HG02642 (cell line): ENCODE data around the gene CTAGE4.
A peak's percentile ranks its signal among the peaks of the same experiment; 100 is the strongest.
"Not testable (repeated sequence)": the region's sequence is repeated elsewhere in the genome, so short reads cannot be mapped to it uniquely, and the experiment has no call there.

Source experiments
- ATAC-seq: cut with Tn5 transposase; IDR thresholded peaks from one replicate; pipeline ENCODE4 v1.9.1; 2021; ENCODE audit warnings: mild to moderate bottlenecking; ENCODE audit not compliant: unreplicated experiment, poor library complexity

Gene CTAGE4, protein sequence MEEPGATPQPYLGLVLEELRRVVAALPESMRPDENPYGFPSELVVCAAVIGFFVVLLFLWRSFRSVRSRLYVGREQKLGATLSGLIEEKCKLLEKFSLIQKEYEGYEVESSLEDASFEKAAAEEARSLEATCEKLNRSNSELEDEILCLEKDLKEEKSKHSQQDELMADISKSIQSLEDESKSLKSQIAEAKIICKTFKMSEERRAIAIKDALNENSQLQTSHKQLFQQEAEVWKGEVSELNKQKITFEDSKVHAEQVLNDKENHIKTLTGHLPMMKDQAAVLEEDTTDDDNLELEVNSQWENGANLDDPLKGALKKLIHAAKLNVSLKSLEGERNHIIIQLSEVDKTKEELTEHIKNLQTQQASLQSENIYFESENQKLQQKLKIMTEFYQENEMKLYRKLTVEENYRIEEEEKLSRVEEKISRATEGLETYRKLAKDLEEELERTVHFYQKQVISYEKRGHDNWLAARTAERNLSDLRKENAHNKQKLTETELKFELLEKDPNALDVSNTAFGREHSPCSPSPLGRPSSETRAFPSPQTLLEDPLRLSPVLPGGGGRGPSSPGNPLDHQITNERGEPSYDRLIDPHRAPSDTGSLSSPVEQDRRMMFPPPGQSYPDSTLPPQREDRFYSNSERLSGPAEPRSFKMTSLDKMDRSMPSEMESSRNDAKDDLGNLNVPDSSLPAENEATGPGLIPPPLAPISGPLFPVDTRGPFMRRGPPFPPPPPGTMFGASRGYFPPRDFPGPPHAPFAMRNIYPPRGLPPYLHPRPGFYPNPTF

DNA sequence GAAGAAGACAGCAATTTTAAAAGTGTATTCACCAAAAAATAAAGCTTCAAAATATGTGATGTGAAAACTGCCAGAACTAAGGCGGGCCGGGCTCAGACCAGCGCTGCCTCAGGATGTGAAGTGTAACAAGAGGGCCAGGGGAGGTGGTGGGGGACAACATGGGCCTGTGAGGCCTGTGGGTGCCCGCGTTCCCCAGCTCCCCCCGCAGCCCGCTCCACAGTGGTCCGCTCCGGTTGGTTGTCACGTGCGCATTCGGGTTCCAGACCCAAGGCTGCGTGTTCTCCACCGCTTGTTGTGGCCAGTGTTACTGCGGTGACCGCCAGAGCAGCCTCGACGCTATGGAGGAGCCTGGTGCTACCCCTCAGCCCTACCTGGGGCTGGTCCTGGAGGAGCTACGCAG lies at the start of gene CTAGE4:
CTAGE4 (plus strand) TSS at position 301 of the 400 bp plus-strand sequence; CDS start at position 339, 38 bp downstream.
- ATAC-seq, result not testable (repeated sequence)

DNA sequence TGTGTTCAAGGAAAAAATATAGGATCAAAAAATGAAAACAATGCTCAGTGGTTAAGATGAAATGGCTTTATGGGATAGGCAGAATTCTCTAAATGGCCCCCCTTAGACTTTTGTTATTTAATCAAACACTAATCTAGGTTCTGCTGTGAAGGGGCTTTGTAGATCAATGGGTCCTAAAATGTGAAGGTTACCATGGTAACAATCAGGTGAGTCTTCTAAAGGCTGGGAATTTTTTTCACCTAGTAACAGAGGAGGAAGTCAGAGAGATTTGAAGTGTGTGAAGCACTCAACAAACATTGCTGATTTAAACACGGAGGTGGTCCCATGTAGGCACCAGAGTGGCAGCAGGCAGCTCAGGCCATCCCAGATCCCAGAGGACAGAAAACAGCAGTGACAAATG lies 49.1 kb upstream of the CTAGE4 start:
- no peak for ATAC-seq

DNA sequence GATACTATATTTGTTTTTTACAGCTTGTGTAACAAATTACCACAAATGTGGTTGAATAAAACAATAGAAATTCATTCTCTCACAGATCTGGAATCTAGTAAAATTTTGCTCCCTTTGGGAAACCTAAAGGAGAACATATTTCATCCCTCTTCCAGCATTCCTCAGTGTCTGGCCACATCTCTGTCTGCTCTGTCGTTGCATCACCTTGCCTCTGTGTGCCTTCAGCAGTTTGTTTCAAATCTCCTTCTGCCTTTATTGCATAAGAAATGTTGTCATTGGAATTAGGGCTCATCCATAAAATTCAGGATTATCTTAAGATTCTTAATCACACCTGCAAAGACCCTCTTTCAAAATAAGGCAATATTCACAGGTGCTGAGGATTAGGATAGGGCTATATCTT lies 45.8 kb upstream of the CTAGE4 start:
- no peak for ATAC-seq

DNA sequence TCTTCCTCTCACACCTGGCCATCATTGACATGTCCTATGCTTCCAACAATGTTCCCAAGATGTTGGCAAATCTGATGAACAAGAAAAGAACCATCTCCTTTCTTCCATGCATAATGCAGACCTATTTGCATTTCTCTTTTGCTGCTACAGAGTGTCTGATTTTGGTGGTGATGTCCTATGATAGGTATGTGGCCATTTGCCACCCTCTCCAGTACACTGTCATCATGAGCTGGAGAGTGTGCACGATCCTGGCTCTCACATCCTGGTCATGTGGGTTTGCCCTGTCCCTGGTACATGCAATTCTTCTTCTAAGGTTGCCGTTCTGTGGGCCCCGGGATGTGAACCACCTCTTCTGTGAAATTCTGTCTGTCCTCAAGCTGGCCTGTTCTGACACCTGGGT lies 41.1 kb upstream of the CTAGE4 start:
- ATAC-seq, result no peak

DNA sequence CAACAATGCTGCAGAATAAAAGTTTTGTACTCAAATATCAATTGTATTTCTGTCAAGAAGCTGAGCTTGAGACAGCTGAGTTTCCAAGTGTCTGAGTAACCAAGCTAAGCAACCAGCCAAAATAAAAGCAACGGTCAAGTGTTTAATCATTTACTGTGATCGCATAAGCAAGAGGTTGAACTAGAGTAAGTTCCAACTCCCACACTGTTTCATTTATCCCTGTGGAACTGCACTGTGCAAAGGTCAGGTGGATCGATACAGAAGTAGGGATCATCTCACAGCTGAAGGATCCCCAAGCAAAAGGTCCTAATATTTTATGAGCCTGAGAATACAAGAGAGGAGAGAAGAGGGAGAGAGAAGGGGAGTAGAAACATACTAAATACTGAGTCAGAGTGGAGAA lies 38.8 kb upstream of the CTAGE4 start:
- no peak for ATAC-seq

DNA sequence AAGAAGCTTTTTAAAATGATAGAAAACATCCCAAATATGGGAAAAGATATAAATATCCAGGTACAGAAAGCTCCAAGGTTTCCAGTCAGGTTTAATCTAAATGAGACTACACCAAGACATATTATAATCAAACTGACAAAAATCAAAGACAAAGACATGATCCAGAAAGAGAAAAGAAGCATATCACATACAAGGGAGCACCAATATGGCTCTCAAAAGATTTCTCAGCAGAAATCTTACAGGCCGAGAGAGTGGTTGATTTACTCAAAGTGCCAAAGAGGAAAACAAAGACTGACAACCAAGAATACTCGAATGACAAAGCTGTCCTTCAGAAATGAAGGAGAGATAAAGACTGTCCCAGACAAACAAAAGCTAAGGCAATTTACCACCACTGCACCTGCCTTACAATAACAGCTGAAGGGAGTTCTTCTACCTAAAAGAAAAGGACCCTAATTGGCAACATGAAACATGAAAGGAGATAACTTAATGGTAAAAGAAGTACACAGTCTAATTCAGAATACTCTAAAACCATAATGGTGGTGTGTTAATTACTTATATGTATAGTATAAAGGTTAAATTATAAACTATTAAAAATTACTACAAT lies 34.9 kb upstream of the CTAGE4 start:
- ATAC-seq, result no peak

DNA sequence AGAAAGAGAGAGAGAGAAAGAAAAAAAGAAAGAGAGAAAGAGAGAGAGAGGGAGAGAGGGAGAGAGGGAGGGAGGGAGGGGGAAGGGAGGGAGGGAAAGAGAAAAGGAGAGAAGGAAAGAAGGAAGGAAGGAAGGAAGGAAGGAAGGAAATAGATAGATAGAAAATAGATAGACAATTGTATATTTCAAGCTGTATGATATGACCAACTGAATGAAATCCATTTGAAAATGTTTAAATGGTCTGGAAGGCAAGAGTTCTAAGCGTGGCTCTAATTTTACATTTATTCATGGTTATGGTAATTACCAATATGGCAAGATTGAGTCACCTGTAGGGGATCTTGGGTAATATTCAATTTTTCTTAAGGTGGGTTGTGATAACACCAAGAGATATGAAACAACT lies 24.4 kb upstream of the CTAGE4 start:
- no peak for ATAC-seq

DNA sequence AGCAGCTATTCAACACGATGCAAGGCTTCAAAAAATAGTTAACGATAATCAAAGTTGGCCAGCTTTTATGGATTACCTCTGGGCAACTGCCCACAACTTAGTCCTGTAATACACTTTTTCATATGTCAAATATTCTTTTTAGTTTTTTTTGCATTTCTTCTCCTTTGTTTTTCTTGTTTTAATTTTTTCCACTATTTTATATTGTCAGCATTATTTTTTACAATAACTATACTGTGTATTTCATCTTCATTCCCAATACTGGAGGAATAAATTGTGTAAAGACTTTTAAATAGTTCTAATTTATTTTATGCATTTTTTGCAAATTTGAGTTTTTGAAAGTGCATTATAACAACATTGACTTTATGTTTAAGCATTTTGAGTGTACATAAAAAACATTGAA lies 18.5 kb upstream of the CTAGE4 start:
- ATAC-seq, result no peak

DNA sequence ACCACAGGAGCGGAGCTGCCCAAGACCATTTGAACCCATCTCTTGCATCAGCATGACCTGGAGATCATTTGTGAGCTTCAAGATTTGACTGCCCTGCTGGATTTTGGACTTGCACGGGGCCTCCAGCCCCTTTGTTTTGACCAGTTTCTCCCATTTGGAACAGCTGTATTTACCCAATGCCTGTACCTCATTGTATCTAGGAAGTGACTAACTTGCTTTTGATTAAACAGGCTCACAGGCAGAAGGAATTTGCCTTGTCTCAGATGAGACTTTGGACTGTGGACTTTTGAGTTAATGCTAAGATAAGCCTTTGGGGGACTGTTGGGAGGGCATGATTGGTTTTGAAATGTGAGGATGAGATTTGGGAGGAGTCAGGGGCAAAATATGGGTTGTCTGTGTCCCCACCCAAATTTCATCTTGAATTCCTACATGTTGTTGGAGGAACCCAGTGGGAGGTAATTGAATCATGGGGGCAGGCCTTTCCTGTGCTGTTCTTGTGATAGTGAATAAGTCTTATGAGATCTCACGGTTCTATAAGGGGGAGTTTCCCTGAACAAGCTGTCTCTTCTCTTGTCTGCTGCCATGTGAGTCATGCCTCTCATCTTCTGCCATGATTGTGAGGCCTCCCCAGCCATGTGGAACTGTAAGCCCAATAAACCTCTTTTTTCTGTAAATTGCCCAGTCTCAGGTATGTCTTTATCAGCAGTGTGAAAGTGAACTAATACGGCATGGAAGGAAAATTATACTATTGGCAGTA lies 11.5 kb upstream of the CTAGE4 start:
- not testable (repeated sequence) for ATAC-seq

DNA sequence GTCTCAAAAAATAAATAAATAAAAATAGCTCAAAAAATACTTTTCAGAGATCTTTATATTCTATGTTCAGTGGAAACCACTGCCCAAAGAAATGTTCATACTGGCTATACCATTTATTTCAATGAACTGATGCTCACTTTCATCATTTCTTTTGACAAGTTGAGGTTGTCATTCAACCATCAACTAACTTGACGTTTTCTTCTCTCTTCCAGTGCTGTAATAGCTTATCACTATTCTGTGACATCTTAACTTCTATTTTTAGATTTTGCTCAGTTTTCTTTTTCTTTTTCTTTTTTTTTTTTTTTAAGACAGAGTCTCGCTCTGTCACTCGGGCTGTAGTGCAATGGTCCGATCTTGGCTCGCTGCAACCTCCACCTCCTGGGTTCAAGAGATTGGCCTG lies 8.7 kb upstream of the CTAGE4 start:
- ATAC-seq, result no peak

DNA sequence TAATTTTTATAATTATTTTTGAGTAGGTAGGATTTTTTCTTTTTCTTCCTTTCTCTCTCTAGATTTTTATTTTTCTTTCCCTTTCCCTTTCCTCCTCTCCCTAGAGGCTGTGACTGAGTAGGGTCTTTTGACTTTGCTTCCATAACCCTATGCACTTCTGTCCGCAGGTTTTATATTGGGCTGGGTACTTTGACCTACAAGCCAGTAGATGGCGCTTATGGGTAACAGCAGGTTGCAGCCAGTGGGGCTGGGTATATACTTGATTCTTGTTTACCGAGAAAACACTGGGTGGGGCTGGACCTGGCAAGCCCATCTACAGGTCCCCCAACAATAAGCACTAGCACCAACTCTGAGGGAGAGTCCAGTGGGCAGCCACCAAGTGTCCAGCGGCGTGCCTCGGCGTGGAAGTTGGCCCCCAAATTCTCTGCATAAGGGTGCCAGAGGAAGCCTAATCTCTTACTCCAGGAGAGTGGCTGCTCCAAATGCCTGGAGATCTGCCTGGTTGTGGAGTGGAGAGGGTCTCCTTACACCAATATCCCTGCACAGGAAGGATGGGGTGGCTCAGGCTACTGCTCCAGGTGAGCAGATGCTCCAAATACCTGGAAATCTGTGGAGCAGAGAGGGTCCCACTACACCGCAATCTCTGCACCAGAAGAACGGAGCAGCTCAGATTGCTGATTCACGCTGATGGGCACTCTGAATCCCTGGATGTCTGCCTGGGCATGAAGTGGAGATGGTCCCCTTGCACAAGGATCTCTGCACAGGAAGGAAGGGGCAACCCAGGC lies 4.7 kb upstream of the CTAGE4 start:
- ATAC-seq, result peak; percentile 96

DNA sequence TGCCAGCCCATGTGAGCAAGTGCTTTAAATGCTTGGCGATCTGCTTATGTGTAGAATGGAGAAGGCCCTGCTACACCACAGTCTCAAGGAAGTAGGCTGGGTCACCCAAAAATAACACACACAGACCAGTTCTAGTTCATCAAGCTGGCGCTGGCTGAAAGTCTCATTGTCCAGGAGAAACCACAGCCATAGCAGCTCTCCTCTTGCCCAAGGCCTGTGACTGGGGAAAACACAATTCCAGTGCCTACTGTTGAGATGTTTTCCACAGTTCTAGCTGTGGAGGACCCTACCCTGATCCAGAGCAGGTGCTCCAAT lies 4.1 kb upstream of the CTAGE4 start:
- peak; percentile 51 for ATAC-seq

DNA sequence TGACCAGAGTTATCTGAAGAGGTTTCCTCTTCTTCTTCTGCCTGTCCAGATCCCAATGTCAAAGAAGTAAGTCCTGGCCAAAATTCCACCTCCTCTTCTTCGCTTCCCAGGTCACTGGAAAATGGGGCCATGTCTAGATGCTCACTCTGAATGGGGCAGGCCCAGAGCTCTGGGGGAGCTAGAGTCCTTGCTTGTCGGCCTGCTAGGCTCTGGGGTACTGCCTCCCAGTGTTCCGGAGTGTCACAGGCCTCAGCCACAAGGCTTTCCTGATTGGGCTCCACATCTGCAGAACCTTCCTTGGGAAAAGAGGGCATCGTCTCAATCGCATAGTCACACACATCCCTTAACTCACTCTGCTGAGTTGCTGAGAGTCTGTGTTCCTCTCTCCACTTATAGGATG lies 4.6 kb downstream of the CTAGE4 start:
- ATAC-seq, result not testable (repeated sequence)

DNA sequence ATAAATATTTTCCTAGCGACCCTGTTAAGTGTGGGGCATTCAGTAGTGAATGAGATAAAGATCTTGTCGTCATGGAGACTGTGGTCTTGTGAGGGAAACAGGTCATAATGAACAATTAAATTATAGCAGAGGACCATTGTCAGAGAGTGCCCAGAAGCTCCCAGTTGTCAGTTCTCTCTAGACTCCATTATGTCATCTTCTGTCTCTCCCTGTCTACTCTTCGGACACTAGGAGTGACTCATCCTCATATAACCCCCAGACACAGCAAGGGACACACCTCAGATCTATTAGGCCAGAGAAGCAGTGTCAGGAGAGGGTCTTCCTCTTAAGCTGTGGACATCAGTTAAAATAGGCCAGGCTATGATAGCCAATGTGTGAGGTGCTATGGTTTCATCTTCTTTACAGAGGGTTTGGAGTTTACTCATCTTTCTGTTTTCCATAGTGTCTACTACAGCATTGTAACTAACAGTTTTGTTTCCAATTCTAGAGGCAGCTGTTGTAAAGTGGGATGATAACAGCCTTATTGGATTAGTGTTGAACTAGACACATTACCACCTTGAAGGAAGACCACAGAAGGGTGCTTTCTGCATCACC lies 5.4 kb downstream of the CTAGE4 start:
- ATAC-seq, result not testable (repeated sequence)

DNA sequence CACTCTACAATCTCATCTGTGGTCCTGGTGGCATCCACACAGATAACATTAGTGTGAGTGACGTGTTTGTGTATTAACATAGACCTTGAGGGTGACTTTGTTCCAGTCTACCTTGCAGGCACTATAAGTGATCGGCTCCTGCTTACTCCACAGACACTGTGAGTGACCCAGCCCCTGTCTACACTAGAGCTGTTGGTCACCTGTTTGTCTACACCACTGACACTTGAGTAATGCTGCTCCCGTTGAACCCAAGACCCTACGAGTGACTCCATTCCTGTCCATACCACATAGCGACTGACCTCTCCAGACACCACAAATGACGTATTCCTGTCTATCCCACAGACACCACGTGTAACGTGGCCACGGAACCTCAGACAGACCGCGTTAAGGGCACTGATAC lies 10.5 kb downstream of the CTAGE4 start:
- ATAC-seq, result not testable (repeated sequence)

DNA sequence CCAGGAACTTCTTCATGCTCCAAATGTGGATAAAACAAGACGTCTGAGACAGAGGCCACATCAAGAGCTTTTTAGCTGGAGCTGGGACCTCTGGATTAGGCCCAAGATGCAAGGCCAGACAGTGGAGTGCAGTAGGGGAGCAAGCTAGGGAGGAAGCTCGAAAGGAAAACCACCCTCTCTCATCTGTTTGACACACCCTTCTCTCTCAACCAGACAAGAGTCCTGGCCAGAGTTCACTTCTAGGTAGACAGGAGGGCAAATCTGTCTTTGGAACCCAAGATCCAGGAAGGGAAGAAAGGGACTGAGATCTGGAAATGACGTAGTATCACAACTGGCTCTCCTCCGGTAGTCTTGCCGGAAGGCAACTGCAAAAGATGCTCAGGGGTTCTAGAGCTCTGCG lies 11.2 kb downstream of the CTAGE4 start:
- not testable (repeated sequence) for ATAC-seq

DNA sequence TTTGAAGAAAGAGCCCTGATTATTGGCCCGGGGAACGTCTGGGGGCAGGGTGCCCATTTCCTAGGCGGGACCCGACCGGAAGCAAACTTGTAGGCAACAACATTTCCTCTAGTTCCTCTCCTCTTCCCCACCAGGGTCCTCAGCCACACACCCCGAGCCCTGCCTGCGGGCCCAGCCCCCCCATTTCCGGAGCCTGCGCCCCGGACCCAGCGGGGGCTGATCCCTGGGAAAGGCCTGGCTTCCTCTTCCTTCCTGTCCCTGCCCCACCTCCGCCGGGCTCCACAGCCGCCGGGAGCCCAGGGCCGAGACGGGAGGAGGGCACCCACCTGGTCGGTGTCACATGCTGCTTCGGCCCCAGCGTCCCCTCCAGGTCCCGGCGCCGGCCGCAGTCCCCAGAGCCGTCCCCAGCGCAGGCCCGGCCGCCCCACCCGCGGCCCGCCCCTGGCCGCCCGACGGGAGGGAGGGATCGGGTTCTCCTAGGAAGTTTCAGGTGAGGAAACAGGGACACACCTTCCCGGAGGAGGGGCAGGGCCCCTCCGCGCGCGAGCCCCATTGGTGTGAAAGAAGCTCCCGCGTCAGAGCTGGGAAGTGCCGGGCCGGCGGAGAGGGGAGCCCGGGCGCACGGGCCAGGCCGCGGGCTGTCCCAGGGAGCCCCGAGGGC lies 12.1 kb downstream of the CTAGE4 start, which contains the start of gene ARHGEF35:
ARHGEF35 (minus strand) TSS at position 622 of the 661 bp plus-strand sequence. CDS start 7,450 bp downstream, outside the sequence.
- ATAC-seq, result peak; percentile 69

DNA sequence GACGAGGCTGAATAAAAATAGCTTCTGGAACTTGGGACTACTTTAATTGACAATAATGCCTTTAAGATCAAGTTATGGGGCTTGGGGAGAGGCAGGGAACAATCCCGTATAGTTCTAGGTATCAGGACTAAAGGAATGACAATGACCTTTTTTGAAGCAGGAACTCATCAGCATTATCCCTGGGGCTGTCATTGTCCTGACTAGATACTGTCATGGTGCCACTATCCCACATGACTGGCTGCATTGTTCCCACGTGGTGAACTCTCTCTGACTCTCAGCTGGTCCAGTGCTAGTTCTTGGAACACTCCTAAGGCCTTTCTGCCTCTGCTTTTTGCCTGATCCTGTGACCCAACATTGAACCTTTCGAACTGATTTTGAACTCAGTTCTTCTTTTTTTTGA lies 15.7 kb downstream of the CTAGE4 start:
- not testable (repeated sequence) for ATAC-seq

DNA sequence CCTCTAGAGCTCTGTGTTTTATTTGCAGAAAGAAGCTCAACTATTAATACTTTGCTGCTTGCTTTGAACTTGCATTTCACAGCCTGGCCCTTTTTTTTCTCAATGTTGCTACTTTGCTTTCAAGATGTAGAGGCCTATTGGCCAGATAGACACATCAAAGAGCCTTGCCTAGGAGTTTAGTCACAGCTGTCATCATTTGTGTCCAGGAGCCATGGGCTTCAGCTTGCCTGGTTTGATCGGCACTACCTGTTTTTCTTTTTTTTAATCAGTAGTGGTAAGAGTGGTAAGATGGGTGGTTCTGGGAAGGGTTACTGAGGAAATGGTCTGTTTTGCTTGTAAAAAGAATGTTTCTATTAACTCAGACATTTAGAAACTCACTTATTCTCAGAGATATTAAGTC lies 18.7 kb downstream of the CTAGE4 start:
- ATAC-seq, result peak; percentile 27
